Stimulated activated CD4-positive, alpha-beta T cell treated with anti-CD3 and anti-CD28 coated beads, Interleukin-15, amount 100 ng/mL, for 1 hour (primary cell): Measurements from ENCODE around the gene ACIN1.

ENCODE experiments used
- DNase-seq, 2 donors: peaks; one replicate each; pipeline ENCODE4 v3.0.0-alpha.2; 2020; ENCODE audit warnings: low read depth in 1 of 2, low spot score in 1 of 2

ACIN1 gene

DNA sequence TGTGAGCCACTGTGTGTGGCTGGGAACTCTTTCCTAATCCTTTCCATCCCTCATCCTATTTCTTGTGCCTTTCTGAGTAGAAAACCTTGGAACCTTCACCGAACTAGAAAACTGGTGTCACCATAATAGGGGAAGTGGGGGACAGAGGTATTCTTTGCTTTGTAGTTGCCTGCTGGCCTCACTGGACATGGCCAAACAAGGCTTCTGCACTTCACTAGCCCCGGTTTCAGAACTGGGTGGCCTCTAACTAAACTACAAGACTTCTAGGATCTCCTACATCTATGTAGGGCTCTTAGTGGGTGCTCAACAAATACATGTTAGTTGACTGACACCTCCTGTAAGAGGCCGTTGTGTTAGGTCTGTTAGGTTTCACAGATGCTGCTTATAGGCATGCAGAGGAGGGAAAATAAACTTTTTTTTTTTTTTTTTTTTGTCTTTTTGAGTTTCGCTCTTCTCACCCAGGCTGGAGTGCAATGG is 10.4 kb upstream of the ACIN1 start:
- no peak for DNase-seq

DNA sequence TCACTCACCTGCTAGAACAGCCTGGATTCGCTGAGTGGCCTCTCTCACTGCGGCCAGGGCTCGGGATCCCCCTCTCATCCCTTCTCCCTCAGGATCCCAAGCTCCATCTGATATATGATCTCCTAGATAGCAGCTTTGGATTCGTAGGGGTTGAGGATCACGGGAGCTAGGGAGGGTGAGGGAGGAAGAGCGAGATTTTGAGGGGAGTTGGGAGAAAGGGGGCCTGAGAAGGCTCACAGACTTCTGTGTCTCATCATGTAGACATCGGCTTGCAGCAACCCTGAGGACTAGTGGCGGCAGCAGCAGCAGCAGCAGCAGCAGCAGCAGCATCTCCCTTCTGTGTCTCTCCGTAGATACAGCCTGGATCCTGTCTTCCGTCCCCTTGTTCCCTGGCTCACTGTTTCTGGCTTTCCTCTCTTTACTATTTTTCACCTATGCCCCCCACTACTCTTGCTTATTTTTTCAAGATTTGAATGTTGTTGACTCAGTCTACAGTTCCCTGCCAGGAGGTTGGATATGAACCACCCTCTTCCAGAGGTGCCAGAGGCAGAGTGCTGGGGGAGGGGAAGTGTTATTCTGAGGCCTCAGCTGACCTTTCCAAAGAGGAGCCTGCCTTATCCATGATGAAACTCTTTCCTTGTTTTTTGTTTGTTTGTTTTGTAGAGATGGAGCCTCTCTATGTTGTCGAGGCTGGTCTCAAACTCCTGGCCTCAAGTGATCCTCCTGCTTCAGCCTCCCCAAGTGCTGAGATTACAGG is 9.8 kb upstream of the ACIN1 start, which contains the start of gene CIROP:
CIROP (minus strand) TSS at position 399 of the 757 bp plus-strand sequence; CDS start at position 330, 69 bp downstream.
- no peak for DNase-seq

DNA sequence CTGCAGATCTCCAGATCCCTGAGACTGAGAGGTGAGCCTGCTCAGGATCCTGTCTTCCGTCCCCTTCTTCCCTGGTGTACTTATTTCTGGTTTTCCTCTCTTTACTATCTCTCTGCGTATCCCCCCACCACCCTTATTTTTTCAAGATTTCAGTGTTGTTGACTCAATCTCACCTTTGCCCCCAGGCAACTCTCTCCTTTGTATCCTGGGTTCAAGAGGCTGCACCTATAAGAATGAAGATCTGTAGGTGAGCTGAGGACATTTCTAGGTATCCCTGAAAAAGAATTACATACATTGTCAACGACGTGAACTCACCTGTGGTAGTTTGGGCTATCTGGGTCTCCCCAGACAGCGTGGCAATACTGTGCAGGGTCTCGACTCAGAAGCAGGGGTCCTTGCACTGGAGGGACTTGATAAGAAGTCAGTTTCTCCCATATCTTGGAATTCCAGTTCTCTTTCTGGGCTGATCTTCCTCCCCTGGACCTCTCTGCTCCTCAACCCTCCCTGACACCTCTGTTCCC is 9.2 kb upstream of the ACIN1 start:
- no peak for DNase-seq

DNA sequence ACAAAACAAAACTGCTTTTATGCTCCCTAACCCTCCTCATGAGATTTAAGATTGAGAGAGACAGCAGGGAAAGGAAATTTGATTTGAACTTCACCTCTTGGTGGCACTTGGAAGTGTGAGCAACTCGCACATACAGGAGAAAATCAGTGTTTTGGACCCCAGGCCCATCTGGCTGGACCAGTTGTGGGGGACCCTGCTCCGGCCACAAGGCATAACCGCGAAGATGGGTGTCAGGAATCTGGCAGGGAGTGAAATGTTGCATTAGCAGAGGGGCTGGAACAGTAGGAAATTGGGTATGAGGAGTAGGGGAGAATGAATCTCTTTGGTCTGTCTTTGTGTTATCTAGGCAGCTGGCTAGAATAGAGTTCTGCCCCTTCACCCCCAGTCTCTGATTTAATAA is 8.6 kb upstream of the ACIN1 start:
- no peak for DNase-seq

DNA sequence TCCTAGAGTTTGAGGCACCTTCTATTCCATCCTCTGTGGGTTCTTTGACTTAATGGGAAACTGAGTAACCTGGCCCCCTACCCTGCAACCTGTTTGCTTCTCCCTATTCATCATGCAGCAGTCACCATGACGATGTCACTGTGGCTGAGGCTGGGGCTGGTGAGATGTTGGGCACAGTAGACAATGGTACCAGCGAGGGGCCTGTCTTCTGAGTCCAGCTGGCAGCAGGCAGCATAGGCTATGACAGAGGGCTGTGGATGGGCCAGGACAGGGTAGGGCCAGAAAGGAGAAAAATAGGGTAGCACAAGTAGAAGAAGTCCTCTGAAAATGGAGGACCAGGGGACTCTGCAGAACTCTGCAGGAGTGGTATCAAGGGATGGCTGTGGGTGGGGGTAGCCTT is 7.9 kb upstream of the ACIN1 start:
- no peak for DNase-seq

DNA sequence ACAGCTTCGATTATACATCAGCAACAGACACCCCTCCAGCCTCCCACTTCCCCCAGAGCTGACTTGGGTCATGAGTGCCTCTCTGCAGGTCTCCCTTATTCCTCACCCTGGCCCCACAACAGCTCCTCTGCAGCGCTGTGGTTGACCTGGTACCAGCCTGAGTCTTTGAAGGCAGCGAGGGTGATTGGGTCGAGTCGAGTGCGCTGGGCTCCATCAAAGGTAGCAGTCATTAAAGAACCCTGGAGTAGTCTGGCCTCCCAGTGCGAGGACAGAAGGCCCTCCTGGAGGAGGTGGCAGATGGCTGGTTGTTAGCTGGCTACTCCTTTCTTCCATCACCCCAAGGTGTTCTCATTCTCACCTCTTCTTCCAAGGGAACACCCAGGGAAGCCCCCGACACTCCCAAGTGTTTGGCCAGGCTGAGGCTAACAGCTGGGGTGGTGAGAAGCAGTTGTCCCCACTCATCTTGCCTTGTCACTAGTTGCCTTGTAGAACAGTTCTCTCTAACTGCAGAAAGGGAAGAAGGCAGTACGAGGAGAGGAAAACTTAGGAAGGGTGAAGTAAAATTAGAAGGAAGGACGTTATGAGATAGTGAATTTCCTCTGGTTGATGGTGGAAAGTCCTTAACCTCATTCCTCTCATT is 7.2 kb upstream of the ACIN1 start:
- DNase-seq: no peak

DNA sequence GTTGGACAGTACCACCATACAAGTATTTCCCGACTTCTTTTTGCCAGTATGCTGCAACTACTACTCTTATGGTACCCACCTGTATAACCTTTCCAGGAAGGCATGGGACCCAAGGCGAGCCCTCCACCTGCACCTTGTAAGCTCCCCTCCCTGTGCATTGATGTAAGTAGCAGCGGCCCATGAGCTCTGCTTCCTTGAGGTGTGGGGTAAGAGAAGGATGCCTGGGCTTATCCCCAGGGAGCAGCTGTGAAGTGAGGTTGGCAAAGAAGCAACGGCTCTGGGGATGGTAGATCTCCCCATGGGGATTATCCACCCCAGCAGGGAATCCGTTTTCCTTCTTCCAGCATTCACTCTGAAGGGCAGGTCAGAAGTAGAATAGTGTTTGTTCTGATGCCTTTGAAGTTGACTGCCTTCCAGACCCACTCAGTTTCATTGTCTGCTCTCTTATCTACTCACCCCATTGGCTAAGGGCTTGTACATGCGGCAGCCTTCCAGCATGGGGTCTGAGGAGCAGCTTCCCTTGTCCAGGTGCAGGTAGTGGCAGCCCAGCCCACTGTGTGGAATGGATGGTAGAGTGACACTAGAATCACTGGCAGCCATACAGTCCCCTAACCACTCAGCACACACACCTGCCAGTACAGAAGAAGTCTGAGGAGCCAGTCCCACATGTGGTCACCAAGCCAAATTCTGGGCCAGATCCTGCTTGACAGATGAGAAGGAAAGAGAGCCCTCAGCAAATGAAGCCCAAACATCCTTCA is 6.5 kb upstream of the ACIN1 start:
- no peak for DNase-seq

DNA sequence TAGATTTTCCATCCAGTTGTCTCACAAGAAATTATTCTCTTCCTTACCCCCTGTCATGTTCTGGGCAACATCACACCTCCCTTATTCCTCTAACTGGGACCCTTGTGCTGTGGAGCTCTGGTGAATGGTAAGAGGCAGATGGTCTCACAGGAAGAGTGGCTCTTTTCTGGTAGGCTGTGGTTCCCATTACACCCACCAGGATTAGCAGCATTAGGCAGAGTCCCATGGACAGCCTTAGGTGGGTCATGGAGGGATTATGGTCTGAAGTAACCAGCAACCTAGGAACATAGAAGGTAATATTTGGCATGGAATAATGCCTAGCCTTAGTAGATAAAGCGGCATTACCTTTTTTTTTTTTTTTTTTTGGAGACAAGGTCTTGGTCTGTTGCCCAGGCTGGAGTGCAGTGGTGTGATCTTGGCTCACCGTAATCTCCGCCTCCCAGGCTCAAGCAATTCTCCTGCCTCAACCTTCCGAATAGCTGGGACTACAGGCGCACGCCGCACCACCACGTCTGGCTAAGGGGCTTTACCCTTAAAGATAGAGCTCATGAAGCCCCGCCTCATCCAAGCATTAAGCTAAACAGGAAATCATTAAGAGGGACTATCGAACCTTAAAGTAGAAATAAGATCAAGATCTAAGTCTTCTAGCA is 4.4 kb upstream of the ACIN1 start:
- DNase-seq: no peak

DNA sequence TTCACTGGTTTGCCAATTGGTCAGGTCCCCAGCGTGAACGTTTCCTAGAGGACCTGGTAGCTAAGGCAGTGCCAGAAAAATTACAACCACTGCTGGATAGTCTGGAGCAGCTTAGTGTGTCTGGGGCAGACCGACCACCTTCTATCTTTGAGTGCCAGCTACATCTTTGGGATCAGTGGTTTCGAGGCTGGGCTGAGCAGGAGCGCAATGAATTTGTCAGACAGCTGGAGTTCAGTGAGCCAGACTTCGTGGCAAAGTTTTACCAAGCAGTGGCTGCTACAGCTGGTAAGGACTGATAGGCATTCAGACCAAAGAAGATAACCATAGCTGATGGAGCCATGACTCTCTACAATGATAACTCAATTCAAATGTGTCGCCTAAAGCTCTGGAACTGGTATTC is 2.9 kb upstream of the ACIN1 start:
- no peak for DNase-seq

DNA sequence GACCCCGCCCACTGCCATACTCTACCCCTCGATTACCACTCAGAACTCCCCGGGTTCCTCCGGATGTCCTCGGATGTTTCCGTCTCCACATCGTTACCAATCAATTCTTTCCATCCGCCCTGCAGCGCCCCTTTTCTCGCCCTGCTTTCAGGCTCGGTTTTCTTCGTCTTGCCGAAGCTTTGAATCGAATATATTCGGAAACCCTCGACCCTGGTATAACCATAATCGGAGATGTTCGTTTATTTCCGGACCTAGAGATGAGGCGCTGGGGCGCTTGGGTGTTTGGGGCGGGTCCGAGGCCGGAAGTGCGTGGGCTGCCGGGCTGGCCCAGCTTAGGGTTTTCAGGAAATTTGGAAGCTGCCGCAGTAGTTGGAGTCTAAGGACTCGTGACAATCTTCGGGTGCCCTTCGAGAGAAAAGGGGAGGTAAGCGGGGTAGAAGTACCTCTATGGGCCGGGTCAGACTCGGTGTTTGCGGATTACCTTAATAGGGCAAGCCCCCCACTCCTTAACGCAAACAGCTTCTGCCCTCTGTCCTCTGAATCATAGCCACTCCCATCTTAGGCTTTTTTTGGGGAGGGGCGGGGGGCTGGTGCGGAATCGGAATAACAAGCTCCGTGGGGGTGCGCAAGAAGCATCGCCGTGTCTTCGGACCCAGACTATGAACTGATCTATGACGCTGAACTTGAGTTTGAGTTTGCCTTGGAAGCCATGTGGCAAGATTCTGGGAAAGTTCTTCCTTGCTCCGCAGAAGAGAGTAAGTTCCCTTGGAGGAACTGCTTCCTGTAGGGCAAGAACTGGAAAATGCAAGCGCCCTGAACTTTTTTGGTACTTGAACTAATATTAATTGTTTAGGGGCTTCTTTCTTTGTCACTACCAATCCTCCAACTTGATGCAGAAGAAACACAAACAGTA is 516 bp upstream of the ACIN1 start, which contains the start of gene C14orf119:
C14orf119 (plus strand) TSS at position 310 of the 913 bp plus-strand sequence. CDS start 2,154 bp downstream, outside the sequence.
- peak; percentile 97 to 98 for DNase-seq

DNA sequence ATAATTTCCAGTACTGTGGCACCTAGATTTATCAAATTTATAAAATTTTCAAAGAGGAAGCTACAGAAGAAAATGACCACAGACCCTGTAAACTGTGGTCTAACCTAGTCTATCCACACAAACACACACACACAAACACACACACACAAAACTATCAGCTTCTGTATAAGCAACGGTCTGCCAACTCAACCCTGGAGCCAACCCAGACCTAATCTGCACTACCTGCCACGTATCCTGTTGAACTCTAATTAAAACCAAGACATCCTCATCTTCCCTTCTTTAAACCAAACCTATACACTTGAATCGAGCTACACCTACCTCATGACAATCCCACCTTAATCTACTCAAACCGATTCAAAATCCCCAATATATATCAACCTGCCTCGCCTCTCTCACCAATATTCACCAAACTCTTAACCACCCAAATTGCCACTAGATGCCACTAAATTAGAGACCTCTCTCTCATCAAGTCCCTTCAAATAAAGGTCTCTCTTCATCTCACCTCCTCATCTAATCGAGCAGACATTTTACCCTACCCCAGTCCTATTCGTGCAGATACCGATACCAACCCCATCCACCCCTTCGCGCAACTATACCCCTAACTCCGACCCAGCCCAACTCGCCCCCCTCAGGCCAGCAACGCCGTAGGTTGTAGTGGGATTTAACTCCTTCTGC is 808 bp downstream of the ACIN1 start:
- DNase-seq: no peak

DNA sequence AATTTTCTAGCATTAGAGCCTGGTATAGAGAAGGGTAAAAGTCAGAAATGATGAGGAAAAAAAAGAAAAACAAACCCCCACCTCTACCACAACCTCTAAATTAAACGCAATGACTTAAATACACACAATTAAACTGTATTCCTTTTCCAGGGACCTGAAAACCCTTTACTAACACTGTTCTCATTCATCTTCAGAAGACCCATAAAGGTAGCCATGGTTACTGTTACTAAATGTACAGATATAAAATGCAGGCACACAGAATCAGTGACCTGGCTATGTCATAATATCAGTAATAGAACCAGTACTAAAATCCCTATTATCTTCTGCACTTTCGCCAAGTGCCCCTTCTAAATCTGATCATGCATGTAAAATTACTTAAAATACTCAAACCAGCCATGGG is 1.4 kb downstream of the ACIN1 start:
- no peak for DNase-seq

DNA sequence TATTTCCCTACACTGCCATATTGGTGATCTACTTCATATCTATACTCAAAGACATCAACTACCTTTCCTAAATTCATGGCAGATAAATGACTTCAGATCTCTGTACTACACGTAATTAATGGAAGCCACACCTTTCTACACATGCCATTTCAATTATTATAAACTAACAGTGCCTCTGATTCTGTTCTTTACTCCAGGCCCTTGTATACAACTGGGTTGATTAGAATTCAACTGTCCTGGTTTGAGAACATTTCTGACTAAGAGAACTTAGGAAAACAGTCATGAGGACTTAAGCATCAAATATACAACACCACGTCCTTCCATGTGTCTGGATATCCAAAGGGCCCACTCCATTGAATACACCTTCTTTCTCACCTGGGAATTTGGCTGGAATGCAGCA is 1.8 kb downstream of the ACIN1 start:
- no peak for DNase-seq

DNA sequence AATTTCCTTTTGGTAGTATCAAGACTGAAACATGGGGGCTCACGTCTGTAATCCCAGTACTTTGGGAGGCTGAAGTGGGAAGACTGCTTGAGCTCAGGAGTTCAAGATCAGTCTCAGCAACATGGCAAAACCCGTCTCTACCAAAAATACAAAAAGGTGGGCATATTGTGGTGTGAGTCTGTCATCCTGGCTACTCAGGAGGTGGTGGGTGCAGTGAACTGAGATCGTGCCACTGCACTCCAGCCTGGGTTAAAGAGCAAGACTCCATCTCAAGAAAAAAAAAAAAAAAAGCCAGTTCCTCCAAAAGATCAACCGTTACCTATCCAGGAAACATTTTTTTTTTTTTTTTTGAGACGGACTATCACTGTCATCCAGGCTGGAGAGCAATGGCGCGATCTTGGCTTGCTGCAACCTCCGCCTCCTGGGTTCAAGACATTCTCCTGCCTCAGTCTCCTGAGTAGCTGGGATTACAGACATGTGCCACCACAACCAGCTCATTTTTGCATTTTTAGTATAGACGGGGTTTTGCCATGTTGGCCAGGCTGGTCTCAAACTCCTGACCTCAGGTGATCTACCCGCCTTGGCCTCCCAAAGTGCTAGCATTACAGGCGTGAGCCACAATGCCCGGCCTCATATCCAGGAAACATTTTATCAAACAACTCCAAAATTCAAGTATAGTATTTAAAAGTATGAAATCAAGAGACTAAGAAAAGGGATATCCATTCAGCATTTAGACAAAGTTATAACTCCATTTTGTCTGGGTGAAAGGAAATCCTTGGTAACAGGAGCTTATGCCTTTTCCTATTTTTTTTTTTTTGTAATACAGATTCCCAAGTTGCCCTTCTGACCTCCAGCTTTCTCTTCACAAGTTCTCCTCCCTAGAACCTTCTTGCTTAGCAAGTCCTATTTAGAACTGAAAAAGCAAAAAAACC is 3.4 kb downstream of the ACIN1 start:
- no peak for DNase-seq

DNA sequence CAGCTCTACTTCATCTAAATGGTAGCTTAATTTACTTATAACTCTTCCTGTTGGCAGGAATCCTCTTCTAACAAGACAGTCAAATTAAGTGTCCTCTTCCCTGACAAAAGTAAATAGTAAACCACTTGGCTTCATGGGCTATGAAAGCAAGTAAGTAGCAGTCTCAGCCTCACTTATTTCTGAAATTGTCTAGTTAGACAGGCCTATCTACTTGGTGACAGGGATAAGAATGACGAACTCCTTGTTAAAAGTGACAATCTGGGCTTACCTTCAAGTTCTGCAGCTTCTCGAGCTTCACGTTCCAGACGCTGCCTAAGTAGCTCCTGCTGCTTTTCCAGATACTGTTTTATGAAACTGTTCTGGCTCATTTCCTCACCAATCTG is 4.7 kb downstream of the ACIN1 start:
- no peak for DNase-seq

DNA sequence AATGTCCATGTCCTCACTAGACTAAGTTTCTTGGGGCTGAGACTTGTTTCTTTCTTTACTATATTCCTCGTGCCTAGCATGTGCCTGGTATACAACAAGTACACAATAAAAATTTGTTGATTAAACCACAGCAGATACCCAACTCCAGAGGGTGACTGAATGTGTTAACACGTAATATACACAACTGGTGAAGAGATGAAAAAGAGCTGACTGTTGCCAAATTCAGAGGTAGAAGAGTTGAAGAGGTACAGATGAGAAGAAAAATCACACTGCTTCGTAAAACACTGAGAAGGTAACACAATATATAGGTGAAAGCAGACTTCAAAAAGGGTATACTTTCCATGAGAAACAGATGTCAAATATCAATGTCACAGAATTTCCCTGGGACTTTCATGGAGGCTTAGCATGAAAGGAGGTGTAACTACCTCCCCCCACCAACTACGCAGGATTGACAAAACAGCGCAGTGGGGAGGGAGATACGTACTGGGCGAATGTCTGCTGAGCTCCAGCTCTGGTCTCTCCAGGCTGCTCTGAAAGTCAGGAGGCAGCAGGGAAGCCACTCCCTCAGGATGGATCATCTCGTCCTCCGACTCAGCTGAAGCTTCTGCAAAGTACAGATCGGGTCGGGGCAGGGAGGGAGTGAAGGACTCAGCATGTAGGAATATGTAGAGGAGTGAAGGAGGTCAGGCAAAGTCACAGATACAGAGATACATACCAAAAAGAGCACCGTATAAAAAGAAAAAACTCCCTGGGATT is 5.3 kb downstream of the ACIN1 start:
- DNase-seq: no peak

DNA sequence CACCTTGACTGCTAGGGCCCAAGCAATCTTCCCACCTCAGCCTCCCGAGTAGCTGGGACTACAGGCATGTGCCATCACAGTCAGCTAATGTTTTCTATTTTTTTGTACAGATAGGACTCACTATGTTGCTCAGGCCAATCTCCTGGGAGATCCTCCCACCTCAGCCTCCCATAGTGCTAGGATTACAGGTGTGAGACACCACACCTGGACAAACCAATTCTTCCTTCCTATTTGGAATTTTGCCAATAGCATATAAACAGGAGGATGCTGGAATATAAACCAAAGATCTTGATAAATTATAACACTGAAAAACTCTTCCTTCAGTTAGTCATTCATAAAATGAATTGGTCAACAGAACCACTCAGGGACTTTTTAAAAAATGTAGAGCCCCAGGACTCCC is 8.4 kb downstream of the ACIN1 start:
- DNase-seq: no peak

DNA sequence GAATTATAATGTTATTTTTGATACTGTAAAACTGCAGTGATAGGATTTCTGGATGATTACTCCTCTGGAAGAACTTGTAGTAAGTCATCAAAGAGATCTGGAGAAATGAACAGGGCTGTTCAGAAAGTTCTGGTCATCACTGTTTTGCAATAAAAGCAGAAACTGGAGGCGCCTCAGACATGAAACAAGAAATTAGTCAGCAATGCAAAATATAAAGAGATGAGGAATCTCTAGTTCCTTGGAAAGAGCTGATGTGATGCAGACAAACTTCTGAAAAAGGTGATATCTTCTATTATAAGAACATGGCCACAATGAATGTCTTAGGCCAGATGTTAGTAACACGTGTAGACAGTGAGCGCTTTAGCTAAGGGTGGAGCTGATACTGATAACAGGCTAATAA is 9.5 kb downstream of the ACIN1 start:
- no peak for DNase-seq
